H1 (cell line): ENCODE data around the gene CCSER2. TPM values are rescaled to one million over a fixed set of nuclear protein-coding genes. Genes with fewer than 3 reads are reported as not detected.

Experiments
- BACH1 ChIP-seq: IDR thresholded peaks from 2 replicates; pipeline ENCODE4 v1.6.1; 2012; ENCODE audit warnings: low read length, improper control_type of control experiment
- CTBP2 ChIP-seq: IDR thresholded peaks from 2 replicates; pipeline ENCODE4 v1.7.0; 2011; ENCODE audit warnings: borderline replicate concordance, mild to moderate bottlenecking, moderate library complexity, mixed read lengths, low read length; ENCODE audit not compliant: insufficient read depth, insufficient read length
- RBBP5 ChIP-seq: IDR thresholded peaks from 2 replicates; pipeline ENCODE4 v1.7.1; 2012; ENCODE audit warnings: low read depth, mild to moderate bottlenecking, inconsistent platforms, low read length, moderate library complexity, borderline replicate concordance
- SP4 ChIP-seq: IDR thresholded peaks from 2 replicates; pipeline ENCODE4 v1.6.1; 2012; ENCODE audit warnings: low read length, inconsistent platforms
- YY1 ChIP-seq: IDR thresholded peaks from 2 replicates; pipeline ENCODE4 v1.6.1; 2011; ENCODE audit warnings: low read depth, mild to moderate bottlenecking, low read length
- polyA plus RNA-seq, 7 experiments: library from polyadenylated mRNA; depleted of rRNA in 3 of 7; stranded (reverse) in 5 of 7; unstranded in 2 of 7; fragments of >200 nt in 5 of 7; fragments of 200-250 nt in 2 of 7; gene quantifications; 1 replicate in 5 of 7; 2 replicates in 1 of 7; 4 replicates in 1 of 7; pipeline versions ENCODE4 v1.2.1 to v1.2.3, GENCODE V29; 2011 to 2013; ENCODE audit warnings: missing spikeins in 2 of 7, mixed read lengths in 2 of 7
- total RNA-seq: library from RNA; stranded (reverse); fragmentation: NEBNext Ultra II Directional; extraction: Animal tissue kit (Norgen Biotek cat#: 25700); gene quantifications from 2 replicates; pipeline ENCODE4 v1.2.1, GENCODE V29; 2021
- TF ChIP-seq, protein P1 (sequence below): IDR thresholded peaks from 2 replicates; pipeline ENCODE4 v1.6.1; 2011; ENCODE audit warnings: low read length, improper control_type of control experiment

The CCSER2 gene
- total and polyA plus RNA-seq, 2 of the 8 experiments (the other 6 are each of a cell fraction or from before 2014, with no cell fraction given), result 6.9 to 30.5 TPM

DNA sequence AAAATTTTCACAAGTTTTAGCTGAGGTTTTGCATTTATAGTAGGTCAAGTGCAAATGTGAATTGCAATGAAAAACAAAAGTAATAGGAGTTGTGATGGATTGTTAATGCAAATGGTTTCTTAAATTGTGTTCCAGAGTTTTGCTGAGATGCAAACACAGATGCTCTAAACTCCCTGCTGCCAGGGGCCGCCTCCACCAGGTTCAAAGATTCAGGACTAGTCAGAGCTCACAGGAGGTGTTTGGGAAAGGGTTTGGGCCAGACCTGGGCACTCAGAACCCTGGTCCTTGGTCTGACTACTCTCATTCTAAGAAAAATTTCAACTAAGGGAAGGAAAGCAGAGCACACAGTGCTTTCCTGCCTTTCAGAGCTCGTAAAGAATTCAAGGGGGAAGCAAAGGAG lies 193.1 kb downstream of the CCSER2 start (continued):
- TF ChIP-seq, protein P1, sequence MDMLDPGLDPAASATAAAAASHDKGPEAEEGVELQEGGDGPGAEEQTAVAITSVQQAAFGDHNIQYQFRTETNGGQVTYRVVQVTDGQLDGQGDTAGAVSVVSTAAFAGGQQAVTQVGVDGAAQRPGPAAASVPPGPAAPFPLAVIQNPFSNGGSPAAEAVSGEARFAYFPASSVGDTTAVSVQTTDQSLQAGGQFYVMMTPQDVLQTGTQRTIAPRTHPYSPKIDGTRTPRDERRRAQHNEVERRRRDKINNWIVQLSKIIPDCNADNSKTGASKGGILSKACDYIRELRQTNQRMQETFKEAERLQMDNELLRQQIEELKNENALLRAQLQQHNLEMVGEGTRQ, result no peak
- TF ChIP-seq SP4, result no peak
- no peak for TF ChIP-seq CTBP2
- TF ChIP-seq RBBP5, result no peak
- no peak for TF ChIP-seq YY1
- TF ChIP-seq BACH1, result no peak
- TF ChIP-seq, all 59 proteins: peak for 0
